Stomach (tissue), 4 donors: ENCODE measurements around the gene UBE2V1.
A peak's percentile ranks its signal among the peaks of the same experiment; 100 is the strongest.

Experiments used
- CTCF ChIP-seq, 7 experiments: fragments of 450-650 bp in 4 of 7; fragments of 200-600 bp in 3 of 7; sonication (generic) in 3 of 7; IDR thresholded peaks; one replicate each; pipeline ENCODE4 v1.5.1; 2016 to 2019; ENCODE audit warnings: antibody characterized with exemption in 7 of 7, control low read depth in 2 of 7, mild to moderate bottlenecking in 1 of 7
- EP300 ChIP-seq: sonication (generic); formaldehyde crosslinking; IDR thresholded peaks from one replicate; pipeline ENCODE4 v1.6.1; 2017; ENCODE audit warnings: antibody characterized with exemption
- POLR2A ChIP-seq, 4 donors: fragments of 450-650 bp; IDR thresholded peaks; one replicate each; pipeline ENCODE4 v1.6.1; 2016; ENCODE audit warnings: antibody characterized with exemption in 4 of 4, control low read depth in 2 of 4, mild to moderate bottlenecking in 1 of 4, moderate library complexity in 1 of 4
- POLR2AphosphoS5 ChIP-seq, 3 donors: sonication (generic); formaldehyde crosslinking; IDR thresholded peaks; one replicate each; pipeline ENCODE4 v1.6.1; 2016; ENCODE audit warnings: antibody characterized with exemption in 3 of 3

DNA sequence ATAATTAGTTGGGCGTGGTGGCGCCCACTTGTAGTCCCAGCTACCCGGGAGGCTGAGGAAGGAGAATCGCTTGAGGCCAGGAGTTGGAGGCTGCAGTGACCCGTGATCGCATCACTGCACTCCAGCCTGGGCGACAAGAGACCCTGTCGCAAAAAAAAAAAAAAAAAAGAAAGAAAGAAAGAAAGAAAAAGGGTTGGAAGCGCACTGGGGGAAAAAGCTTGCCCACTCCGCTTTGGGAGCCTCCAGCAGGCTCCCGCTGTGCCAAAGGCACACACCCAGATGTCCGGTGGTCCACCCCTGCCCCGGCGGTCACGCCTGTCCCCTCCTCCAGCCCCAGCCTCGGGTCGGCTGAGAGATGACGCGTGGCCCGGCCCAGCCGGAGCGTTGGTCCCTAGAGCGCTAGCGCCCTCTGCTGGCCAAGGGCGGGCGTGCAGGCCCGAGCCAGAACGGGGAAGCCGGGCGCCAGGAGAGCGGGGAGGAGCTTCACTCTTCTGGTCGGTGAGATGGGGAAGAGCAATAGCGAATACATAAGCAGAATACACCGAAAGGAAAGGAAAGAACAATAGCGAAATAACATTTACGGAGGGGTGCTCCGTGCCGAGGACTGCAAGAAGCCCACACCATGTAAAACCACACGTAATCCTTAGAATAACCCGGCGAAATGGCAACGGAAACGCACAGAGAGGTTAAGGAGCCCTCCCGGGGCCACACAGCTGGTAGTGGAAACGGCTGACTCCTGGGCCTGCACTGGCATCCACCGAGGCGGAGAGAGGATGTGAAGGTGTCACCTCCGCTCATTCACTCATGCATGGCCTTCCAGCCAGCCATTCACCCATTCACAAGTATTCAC lies 41.7 kb downstream of the UBE2V1 start:
- TF ChIP-seq POLR2A (IDR thresholded peaks at IDR 0.05): no peak
- TF ChIP-seq EP300: no peak
- TF ChIP-seq CTCF (IDR thresholded peaks at IDR 0.05): peak in 6 of 7 experiments; percentile 98 to 100 (median 100)
- TF ChIP-seq POLR2AphosphoS5 (IDR thresholded peaks at IDR 0.05): peak; percentile 23 to 89 (median 30)
